Activated T-cell treated with anti-CD3 and anti-CD28 coated beads for 1 hour (primary cell): ENCODE results near the gene FRAT1.

Source experiments
- DNase-seq: peaks from one replicate; pipeline ENCODE4 v3.0.0-alpha.2; 2020; ENCODE audit warnings: low read depth

FRAT1 gene

DNA sequence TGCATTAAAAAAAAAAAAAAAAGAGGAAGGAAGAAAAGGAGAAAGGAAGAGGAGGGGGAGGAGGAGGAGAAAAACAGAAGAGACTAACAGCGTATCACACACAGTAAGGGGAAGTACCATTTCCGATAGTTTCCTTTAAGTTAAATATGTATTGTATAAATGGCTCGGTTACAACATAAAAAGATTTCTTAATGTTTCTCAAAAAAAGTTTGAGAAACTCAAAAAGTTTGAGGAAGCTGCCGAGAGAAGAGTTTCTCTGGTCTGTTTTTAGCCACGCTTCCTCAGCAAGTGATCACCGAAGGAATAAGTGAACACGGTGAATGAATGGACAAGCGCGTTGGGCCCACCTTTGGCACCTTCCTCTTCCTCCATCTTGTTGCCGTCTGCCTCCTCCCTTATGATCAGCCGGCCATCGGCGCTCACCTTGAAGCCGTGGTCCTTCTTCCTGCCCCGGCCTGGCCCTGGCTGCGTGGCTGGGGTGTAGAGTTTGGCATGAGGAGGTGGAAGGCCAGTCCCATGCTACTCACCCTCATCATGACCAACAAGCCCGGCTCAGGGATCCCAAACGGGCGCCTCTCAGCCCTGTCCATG, 46.8 kb downstream of the FRAT1 start:
- no peak for DNase-seq

DNA sequence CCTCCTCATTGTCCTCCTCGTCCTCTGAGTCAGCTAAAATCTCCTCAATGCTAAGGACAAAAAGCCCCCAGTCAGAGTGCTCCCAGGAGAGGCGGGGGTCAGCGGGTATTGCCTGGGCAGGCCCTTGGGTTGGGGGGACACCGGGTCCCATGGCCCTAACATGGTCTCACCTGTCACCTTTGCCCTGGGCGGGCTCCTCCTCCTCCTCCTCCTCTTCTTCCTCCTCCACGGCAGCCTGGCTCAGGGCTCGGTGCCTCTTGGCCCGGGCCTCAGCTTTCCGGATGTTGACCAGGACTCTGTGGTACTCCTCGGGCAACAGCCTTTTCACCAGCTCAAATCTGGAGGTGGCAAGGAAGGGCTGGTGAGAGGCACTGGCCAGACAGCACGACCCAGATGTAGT, 47.5 kb downstream of the FRAT1 start:
- DNase-seq: no peak

DNA sequence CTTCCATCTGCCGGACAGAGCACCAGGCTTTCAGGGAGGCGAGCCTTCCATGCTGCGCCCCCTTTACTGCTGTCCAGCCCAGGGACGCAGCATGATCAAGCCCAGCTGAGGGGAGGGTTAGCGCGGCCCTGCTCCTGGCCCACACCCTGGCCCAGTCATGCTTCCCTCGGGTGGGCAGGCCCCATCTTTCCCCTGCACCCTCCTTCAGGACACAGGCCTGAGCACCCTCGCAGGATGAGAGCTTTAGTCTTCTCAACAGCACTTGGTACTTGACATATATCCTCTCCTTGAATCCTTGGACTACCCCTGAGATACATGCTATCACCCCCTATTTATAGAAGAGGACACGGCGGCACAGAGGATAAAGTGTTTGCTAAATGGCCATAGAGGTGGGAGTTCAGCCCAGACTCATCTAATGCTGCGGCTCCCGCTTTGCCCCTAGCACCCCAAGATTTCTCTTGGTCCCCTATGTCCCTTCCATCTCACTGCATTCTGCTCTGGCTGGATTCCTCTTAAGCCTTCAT, 48.1 kb downstream of the FRAT1 start:
- DNase-seq: no peak
